ENCODE results near the gene RPN2.

Gene RPN2

GRCh38 chr20:37244572-37244957 is 65.4 kb downstream of the RPN2 start:
- no peak for DNase-seq

GRCh38 chr20:37245216-37246150 is 66.4 kb downstream of the RPN2 start:
- DNase-seq: no peak

- no peak for DNase-seq
These were observed 67.6 kb downstream of the RPN2 start for GRCh38 chr20:37246736-37247135.

- DNase-seq: no peak
These were observed 68.4 kb downstream of the RPN2 start for GRCh38 chr20:37247547-37247946.

GRCh38 chr20:37249304-37249703 is 70.2 kb downstream of the RPN2 start:
- no peak for DNase-seq

GRCh38 chr20:37251825-37252477 is 72.8 kb downstream of the RPN2 start:
- no peak for DNase-seq

GRCh38 chr20:37253087-37253486 is 74.0 kb downstream of the RPN2 start:
- no peak for DNase-seq

- DNase-seq: no peak
These were observed 75.2 kb downstream of the RPN2 start for GRCh38 chr20:37254114-37254878.

- DNase-seq: no peak
These were observed 77.2 kb downstream of the RPN2 start for GRCh38 chr20:37256286-37256685.

GRCh38 chr20:37257530-37257929 is 78.4 kb downstream of the RPN2 start:
- DNase-seq: no peak

- DNase-seq: no peak
These were observed 78.9 kb downstream of the RPN2 start for GRCh38 chr20:37257988-37258387.

- DNase-seq: no peak
These were observed 79.9 kb downstream of the RPN2 start for GRCh38 chr20:37259031-37259430.

- no peak for DNase-seq
These were observed 80.7 kb downstream of the RPN2 start for GRCh38 chr20:37259865-37260264.

- DNase-seq: no peak
These were observed 81.8 kb downstream of the RPN2 start for GRCh38 chr20:37260923-37261322.

GRCh38 chr20:37261714-37262113 is 82.6 kb downstream of the RPN2 start, which contains the start of gene GHRH:
Gene GHRH, minus strand, starts transcription at chr20:37261814. Its CDS starts 4,925 bp downstream, at chr20:37256889.
- no peak for DNase-seq

GRCh38 chr20:37262505-37262904 is 83.4 kb downstream of the RPN2 start:
- no peak for DNase-seq

- no peak for DNase-seq
These were observed 84.6 kb downstream of the RPN2 start for GRCh38 chr20:37263686-37264085.

- DNase-seq: peak; percentile 17
These were observed 86.0 kb downstream of the RPN2 start for GRCh38 chr20:37265152-37265551.

- DNase-seq: no peak
These were observed 88.0 kb downstream of the RPN2 start for GRCh38 chr20:37266940-37267666.

- no peak for DNase-seq
These were observed 88.7 kb downstream of the RPN2 start for GRCh38 chr20:37267667-37268313.

- peak; percentile 86 for DNase-seq
These were observed 91.7 kb downstream of the RPN2 start for GRCh38 chr20:37270576-37271420.
